K562 (cell line): ENCODE data around the gene PI4KA. TPM values are rescaled to one million over a fixed set of nuclear protein-coding genes. Genes with fewer than 3 reads are reported as not detected.

Experiments used
- ARHGAP35 ChIP-seq: fragments of 450-650 bp; IDR thresholded peaks from 2 replicates; pipeline ENCODE4 v1.6.1; 2018; ENCODE audit not compliant: partially characterized antibody
- ASH1L ChIP-seq: fragments of 450-650 bp; IDR thresholded peaks from 2 replicates; pipeline ENCODE4 v1.6.1; 2018; ENCODE audit warnings: borderline replicate concordance, mild to moderate bottlenecking, low read depth; ENCODE audit not compliant: partially characterized antibody
- CHD2 ChIP-seq: IDR thresholded peaks from 2 replicates; pipeline ENCODE4 v1.6.1; 2011; ENCODE audit warnings: low read depth, low read length
- ELF4 ChIP-seq: fragments of 450-650 bp; formaldehyde crosslinking; IDR thresholded peaks from 2 replicates; pipeline ENCODE4 v1.4.0; 2022; ENCODE audit warnings: missing genetic modification characterization
- FOXJ2 ChIP-seq: fragments of 200-800 bp; sonication (Bioruptor generic); IDR thresholded peaks from 2 replicates; pipeline ENCODE4 v1.6.1; 2016; ENCODE audit warnings: missing genetic modification characterization, missing compliant biosample characterization
- GTF2E2 ChIP-seq: fragments of 200-800 bp; sonication (Bioruptor generic); IDR thresholded peaks from 2 replicates; pipeline ENCODE4 v1.6.1; 2016; ENCODE audit warnings: missing genetic modification characterization, missing compliant biosample characterization
- HNRNPH1 ChIP-seq: fragments of 200-400 bp; formaldehyde crosslinking; optimal IDR thresholded peaks from 2 replicates; pipeline ENCODE3; 2017; ENCODE audit warnings: low read depth, mild to moderate bottlenecking, low read length, moderate library complexity
- LARP7 ChIP-seq: fragments of 450-650 bp; IDR thresholded peaks from 2 replicates; pipeline ENCODE4 v1.6.1; 2016
- MIER1 ChIP-seq: fragments of 450-650 bp; IDR thresholded peaks from 2 replicates; pipeline ENCODE4 v1.6.1; 2016; ENCODE audit warnings: antibody characterized with exemption, mild to moderate bottlenecking, low read depth
- MYBL2 ChIP-seq, 2 experiments: fragments of 450-650 bp in 1 of 2; sonication (generic) in 1 of 2; formaldehyde crosslinking in 1 of 2; IDR thresholded peaks; 2 replicates each; pipeline versions ENCODE4 v1.6.1 to v1.8.1; 2017 to 2022; ENCODE audit warnings: borderline replicate concordance in 1 of 2, inconsistent platforms in 1 of 2, low read depth in 1 of 2, mild to moderate bottlenecking in 1 of 2, missing genetic modification reagents in 1 of 2, moderate library complexity in 1 of 2
- NBN ChIP-seq: fragments of 450-650 bp; IDR thresholded peaks from 2 replicates; pipeline ENCODE4 v1.6.1; 2016; ENCODE audit warnings: low read depth, mild to moderate bottlenecking
- NR1H2 ChIP-seq: sonication (generic); formaldehyde crosslinking; IDR thresholded peaks from 2 replicates; pipeline ENCODE4 v1.4.0; 2020; ENCODE audit warnings: mild to moderate bottlenecking, missing genetic modification reagents
- SMARCA5 ChIP-seq: fragments of 450-650 bp; IDR thresholded peaks from 2 replicates; pipeline ENCODE4 v1.6.1; 2016
- SUPT5H ChIP-seq: fragments of 450-650 bp; IDR thresholded peaks from 2 replicates; pipeline ENCODE4 v1.6.1; 2016
- ZC3H8 ChIP-seq: fragments of 450-650 bp; IDR thresholded peaks from 2 replicates; pipeline ENCODE4 v1.6.1; 2017
- ZFP30 ChIP-seq: fragments of 250-450 bp; sonication (Bioruptor Pico); IDR thresholded peaks from 2 replicates; pipeline ENCODE4 v1.8.0; 2022; ENCODE audit warnings: moderate library complexity, mild to moderate bottlenecking, inconsistent platforms, borderline replicate concordance
- ZNF212 ChIP-seq: fragments of 450-650 bp; formaldehyde crosslinking; IDR thresholded peaks from 2 replicates; pipeline ENCODE4 v1.4.0; 2020; ENCODE audit warnings: mild to moderate bottlenecking
- polyA plus RNA-seq, 8 experiments: library from polyadenylated mRNA; depleted of rRNA in 4 of 8; stranded (reverse) in 5 of 8; unstranded in 3 of 8; fragments of >200 nt; fragmentation: Nextera tagmentation in 2 of 8; fragmentation: Illumina TruSeq in 1 of 8; extraction: Ambion mirVana in 2 of 8; extraction: Trizol in 1 of 8; gene quantifications; 2 replicates each; pipeline versions ENCODE4 v1.2.1 to v1.2.3, GENCODE V29; 2011 to 2014; ENCODE audit warnings: inconsistent platforms in 1 of 8, missing spikeins in 1 of 8
- total RNA-seq, 7 experiments: library from RNA; depleted of rRNA in 6 of 7; stranded (reverse); fragments of >200 nt in 6 of 7; fragmentation: Illumina TruSeq in 2 of 7; extraction: Trizol in 2 of 7; gene quantifications; 2 replicates each; pipeline versions ENCODE4 v1.2.1 to v1.2.3, GENCODE V29; 2011 to 2021; ENCODE audit warnings: low replicate concordance in 1 of 7
- TF ChIP-seq, protein P1 (sequence below): sonication (generic); formaldehyde crosslinking; IDR thresholded peaks from 2 replicates; pipeline ENCODE4 v1.9.0; 2022; ENCODE audit warnings: mild to moderate bottlenecking, missing genetic modification reagents
- TF ChIP-seq, protein P2 (sequence below): fragments of 250-450 bp; sonication (Bioruptor Pico); IDR thresholded peaks from 2 replicates; pipeline ENCODE4 v1.8.0; 2022; ENCODE audit warnings: inconsistent platforms
- TF ChIP-seq, protein P3 (sequence below), 2 experiments: fragments of 450-650 bp; IDR thresholded peaks; 2 replicates each; pipeline ENCODE4 v1.6.1; 2016

PI4KA gene
- total and polyA plus RNA-seq, 9 of the 15 experiments (the other 6 are each of a cell fraction or from before 2014, with no cell fraction given), result 7.3 to 187 (median 84.7) TPM

DNA sequence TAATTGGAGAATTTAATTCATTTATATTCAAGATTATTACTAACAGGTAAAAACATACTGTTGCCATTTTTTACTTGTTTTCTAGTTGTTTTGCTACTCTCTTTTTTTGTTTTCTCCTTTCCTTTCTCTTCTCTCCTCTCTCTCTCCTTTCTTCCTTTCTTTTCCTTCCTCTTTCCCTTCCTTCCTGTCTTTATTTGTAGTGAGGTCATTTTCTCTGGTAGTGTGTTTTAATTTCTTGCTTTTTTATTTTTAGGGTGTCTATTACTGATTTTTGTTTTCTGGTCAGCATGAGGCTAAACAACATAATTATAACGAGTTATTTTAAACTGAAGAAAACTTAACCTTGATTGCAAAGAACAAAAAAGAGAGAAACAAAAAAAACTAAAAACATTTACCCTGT lies 197.1 kb downstream of the PI4KA start (continued):
- TF ChIP-seq ASH1L, result peak; percentile 59
- peak; percentile 79 for TF ChIP-seq LARP7
- TF ChIP-seq, protein P1, sequence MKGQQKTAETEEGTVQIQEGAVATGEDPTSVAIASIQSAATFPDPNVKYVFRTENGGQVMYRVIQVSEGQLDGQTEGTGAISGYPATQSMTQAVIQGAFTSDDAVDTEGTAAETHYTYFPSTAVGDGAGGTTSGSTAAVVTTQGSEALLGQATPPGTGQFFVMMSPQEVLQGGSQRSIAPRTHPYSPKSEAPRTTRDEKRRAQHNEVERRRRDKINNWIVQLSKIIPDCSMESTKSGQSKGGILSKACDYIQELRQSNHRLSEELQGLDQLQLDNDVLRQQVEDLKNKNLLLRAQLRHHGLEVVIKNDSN (CRISPR knock-in tag), result no peak
- TF ChIP-seq ZFP30 (CRISPR knock-in tag), result no peak
- 0 out of 2 replicates have a peak, but pooled peaks have one; percentile 80 for TF ChIP-seq ZC3H8
- no peak for TF ChIP-seq FOXJ2 (tag)
- no peak for TF ChIP-seq ZNF212
- TF ChIP-seq SUPT5H, result peak; percentile 40; the same call in 1 of the 2 replicates
- TF ChIP-seq ARHGAP35, result peak; percentile 83
- TF ChIP-seq CHD2, result no peak
- TF ChIP-seq, protein P2, sequence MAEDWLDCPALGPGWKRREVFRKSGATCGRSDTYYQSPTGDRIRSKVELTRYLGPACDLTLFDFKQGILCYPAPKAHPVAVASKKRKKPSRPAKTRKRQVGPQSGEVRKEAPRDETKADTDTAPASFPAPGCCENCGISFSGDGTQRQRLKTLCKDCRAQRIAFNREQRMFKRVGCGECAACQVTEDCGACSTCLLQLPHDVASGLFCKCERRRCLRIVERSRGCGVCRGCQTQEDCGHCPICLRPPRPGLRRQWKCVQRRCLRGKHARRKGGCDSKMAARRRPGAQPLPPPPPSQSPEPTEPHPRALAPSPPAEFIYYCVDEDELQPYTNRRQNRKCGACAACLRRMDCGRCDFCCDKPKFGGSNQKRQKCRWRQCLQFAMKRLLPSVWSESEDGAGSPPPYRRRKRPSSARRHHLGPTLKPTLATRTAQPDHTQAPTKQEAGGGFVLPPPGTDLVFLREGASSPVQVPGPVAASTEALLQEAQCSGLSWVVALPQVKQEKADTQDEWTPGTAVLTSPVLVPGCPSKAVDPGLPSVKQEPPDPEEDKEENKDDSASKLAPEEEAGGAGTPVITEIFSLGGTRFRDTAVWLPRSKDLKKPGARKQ (CRISPR knock-in tag), result peak; percentile 61; the same call in 1 of the 2 replicates
- 0 out of 2 replicates have a peak, but pooled peaks have one; percentile 74 for TF ChIP-seq ELF4 (CRISPR knock-in tag)
- peak; percentile 57; the same call in 1 of the 2 replicates for TF ChIP-seq NBN
- TF ChIP-seq MYBL2 (IDR thresholded peaks at IDR 0.05; ENCODE audit: low read depth), result 0 out of 2 replicates have a peak, but pooled peaks have one; percentile 33
- no peak for TF ChIP-seq MYBL2 (CRISPR knock-in tag; IDR thresholded peaks at IDR 0.05; ENCODE audit: borderline replicate concordance)
- peak; percentile 67; the same call in 1 of the 2 replicates for TF ChIP-seq MIER1
- peak; percentile 57; the same call in 1 of the 2 replicates for TF ChIP-seq SMARCA5
- TF ChIP-seq NR1H2 (CRISPR knock-in tag), result no peak
- TF ChIP-seq, protein P3, sequence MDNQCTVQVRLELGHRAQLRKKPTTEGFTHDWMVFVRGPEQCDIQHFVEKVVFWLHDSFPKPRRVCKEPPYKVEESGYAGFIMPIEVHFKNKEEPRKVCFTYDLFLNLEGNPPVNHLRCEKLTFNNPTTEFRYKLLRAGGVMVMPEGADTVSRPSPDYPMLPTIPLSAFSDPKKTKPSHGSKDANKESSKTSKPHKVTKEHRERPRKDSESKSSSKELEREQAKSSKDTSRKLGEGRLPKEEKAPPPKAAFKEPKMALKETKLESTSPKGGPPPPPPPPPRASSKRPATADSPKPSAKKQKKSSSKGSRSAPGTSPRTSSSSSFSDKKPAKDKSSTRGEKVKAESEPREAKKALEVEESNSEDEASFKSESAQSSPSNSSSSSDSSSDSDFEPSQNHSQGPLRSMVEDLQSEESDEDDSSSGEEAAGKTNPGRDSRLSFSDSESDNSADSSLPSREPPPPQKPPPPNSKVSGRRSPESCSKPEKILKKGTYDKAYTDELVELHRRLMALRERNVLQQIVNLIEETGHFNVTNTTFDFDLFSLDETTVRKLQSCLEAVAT (IDR thresholded peaks at IDR 0.05), result peak; percentile 74 to 84
- peak; percentile 49 for TF ChIP-seq HNRNPH1
- no peak for TF ChIP-seq GTF2E2 (tag)
